DOHH2 (cell line): ENCODE data around the gene ZMYND8.

Experiments used
- CTCF ChIP-seq: fragments of 200-600 bp; sonication (generic); IDR thresholded peaks from one replicate; pipeline ENCODE4 v1.5.1; 2014; ENCODE audit warnings: antibody characterized with exemption, mild to moderate bottlenecking, low read depth, low read length; ENCODE audit not compliant: poor library complexity, severe bottlenecking
- EZH2phosphoT487 ChIP-seq: fragments of 200-600 bp; sonication (generic); IDR thresholded peaks from 2 replicates; pipeline ENCODE4 v1.6.1; 2017; ENCODE audit warnings: borderline replicate concordance, mild to moderate bottlenecking, antibody characterized with exemption, low read length, moderate library complexity, mixed read lengths

GRCh38 chr20:47352332-47353238, 3.9 kb downstream of the ZMYND8 start:
- TF ChIP-seq CTCF, result no peak
- no peak for TF ChIP-seq EZH2phosphoT487
